ENCODE measurements around the gene DDX54. TPM values are rescaled to one million over a fixed set of nuclear protein-coding genes. Genes with fewer than 3 reads are reported as not detected.
"Not testable (repeated sequence)": the region's sequence is repeated elsewhere in the genome, so short reads cannot be mapped to it uniquely, and the experiment has no call there.

Gene DDX54
- total RNA-seq, 2 donors from 2014 or later, result 37.0 to 47.6 TPM

DNA sequence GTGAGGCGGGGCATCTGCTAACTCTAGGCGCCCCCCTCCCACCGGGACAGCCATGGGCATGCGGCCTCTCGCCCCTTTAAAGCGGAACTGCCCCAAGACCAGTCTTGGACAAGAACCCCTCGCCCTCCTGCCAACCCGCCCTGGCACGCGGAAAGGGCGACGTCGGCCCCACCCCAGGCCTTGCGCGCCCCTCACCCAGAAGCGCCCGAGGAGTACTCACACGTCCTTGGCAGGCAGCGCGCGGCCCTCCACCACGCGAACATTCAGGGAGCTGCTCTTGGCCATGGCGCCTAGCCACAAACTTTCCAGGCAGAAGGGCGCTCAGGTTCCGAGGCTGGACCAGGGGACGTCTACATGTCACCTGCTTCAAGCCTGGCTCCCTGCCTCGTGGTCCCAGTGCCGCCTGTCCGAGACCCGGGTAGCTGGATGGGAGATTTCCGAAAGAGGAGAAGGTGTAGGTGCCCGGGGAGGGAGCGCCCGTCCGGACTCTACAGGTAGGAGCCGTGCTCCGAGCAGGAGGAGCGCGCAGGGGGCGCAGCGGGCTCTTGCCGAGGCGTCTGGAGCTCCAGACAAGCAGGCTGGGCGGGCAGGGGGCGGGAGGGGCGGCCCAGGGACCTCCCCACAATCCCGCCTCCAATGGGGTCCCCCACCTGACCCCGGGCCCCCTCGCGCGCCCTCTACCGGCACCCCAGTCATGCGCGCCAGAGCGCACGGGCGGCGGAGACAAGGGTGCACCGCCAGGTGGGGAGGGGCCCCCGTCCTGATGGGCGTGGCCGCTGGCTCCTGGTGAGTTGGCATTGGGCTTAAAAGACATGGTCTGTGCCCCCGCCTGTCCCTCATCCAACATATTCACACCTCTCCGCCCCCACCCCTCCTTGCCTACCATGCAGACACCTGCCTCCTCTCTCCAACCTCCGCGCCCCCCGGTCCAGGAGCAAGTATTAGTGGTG, 49.8 kb downstream of the DDX54 start, which contains the start of gene RASAL1:
Gene RASAL1, minus strand, starts transcription at position 584 of the 950 bp plus-strand sequence. Its CDS starts 299 bp downstream, at position 285.
- DNase-seq (ENCODE audit: low spot score), result no peak

DNA sequence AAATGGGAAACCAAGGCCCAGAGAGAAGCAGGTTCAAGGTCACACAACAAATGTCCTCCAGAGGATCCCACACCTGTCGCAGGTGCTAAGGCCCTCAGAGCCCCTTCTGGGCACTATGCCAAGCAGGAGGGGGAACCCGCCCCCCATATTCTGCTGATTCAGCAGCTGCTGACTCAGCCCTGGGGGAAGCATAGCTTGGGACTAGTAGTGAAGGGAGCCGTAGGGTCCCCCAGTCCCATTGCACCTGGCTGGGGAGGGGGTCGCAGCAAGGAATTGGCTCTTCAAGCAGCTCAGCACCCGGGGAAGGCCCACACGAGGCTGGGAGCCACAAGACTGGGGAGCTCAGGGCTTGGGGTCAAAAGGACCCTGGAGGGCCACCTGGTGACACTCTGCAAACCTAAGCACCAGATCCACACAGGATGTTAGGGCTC, 50.7 kb downstream of the DDX54 start:
- intact Hi-C loops (cut with DNase I), result no loop called here
- no peak for DNase-seq (ENCODE audit: low spot score)

More for the DNA sequence above, 49.8 kb downstream of the DDX54 start, which contains the start of gene RASAL1:
- intact Hi-C loops (cut with DNase I), result no loop called here

DNA sequence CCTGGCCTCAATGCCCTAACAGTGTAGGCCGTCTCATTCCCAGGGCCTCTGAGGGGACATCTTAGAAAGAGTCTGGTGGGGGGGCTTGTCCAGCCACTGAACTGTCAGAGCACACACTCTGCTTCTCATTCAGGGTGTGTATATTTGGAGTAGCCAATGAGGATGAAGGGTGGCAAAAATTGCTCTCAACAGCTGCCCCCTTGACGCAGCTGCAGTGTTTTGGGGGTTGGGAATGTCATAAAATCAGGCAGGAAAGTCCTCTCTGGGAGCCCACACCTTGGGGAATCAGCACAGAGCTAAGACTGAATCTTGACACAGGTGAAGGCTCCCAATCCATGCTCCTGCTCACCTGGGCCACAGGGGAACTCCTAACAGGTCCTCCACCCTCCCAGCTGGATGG, 51.2 kb downstream of the DDX54 start:
- no peak for DNase-seq (ENCODE audit: low spot score)
- intact Hi-C loops (cut with DNase I), result no loop called here

DNA sequence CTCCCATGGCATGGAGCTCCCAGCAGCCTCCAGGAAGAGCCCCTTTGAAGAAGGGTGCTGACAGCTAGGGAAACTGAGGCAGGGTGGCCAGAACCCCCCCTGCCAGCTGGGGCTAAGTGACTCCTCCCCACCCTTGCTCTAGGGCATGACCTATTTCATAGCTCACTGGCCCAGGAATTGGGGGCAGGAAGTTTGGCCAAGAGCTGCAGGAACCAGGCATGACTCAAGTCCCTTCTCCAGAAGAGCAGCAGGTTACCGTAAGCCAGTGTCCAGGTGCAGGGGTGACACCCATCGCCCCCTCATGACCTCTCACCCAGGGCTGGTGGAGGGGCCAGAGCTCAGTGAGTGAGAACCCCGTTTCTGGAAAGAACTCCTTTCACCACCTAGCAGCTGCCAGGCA, 51.6 kb downstream of the DDX54 start:
- intact Hi-C loops (cut with DNase I), result no loop called here

DNA sequence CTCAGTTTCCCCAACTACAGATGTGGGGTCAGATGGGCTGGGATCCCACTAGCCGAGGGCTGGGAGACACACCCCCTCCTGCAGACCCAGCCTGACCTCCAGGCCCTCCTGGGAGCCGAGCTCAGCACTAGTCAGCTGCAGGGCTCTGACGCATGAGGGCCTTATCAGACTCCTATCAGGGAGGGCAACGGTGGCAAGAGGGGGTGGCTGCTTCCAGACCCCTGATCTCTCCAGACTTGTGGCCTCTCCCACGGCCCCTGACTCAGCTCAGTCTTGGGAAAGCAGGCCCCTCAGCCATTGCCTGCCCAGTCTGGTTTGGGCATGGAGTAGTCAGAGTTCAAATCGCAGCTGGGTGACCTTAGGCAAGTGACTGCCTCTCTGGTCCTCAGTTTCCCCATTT, 52.2 kb downstream of the DDX54 start:
- intact Hi-C loops (cut with DNase I), result no loop called here
- DNase-seq (ENCODE audit: low spot score), result no peak

More for the DNA sequence above, 51.6 kb downstream of the DDX54 start:
- DNase-seq (ENCODE audit: low spot score), result no peak

DNA sequence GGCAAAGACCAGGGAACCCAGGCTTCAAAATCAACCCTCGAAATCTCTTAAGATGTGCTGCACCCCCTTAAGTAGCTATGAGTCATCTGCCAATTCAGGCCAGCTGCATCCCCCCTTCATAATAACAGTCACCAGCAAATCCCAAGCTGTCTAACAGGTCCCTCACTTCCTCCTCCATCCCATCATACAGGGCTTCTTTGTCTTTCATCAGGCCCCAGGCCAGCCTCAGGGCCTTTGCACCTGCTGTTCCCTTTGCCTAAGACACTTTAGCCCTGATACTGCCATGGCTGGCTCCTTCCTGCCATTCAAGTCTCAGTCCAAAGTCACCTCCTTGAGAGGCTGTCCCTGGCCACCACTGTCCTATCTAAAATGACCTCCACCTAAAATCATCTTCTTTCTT, 53.7 kb downstream of the DDX54 start:
- intact Hi-C loops (cut with DNase I), result no loop called here
- no peak for DNase-seq (ENCODE audit: low spot score)

DNA sequence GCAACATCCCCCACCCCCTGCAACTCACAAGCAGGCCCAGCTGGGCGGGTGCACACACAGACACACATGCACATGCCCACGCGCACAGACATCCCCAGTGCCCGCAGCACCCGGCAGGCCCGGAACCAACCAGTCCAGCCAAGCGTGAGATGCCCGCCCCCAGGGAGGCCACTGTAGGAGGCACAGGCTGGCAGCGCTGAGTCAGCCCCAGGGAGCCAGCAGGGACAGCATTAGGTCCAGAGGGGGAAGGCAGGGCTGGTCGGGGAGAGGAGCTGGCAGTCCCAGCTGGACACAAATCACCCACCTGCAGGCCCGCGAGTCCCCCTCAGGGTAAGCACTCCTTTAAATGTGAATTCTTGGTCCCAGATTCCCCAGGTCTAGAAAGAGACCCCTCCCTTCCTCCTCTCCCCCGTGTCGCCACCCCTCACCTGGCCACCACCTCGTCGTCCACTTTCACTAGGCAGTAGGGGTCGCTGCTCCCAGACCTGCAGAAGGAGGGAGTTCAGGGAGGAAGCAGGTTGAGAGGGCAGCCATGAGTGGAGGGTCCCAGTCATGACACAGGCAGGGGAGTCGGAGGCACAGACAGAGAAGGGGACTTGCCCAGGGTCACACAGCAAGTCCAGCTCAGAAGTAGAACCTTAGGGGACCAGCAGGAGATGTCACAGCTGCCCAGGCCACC, 54.7 kb downstream of the DDX54 start:
- DNase-seq (ENCODE audit: low spot score), result no peak
- intact Hi-C loops (cut with DNase I), result no loop called here

DNA sequence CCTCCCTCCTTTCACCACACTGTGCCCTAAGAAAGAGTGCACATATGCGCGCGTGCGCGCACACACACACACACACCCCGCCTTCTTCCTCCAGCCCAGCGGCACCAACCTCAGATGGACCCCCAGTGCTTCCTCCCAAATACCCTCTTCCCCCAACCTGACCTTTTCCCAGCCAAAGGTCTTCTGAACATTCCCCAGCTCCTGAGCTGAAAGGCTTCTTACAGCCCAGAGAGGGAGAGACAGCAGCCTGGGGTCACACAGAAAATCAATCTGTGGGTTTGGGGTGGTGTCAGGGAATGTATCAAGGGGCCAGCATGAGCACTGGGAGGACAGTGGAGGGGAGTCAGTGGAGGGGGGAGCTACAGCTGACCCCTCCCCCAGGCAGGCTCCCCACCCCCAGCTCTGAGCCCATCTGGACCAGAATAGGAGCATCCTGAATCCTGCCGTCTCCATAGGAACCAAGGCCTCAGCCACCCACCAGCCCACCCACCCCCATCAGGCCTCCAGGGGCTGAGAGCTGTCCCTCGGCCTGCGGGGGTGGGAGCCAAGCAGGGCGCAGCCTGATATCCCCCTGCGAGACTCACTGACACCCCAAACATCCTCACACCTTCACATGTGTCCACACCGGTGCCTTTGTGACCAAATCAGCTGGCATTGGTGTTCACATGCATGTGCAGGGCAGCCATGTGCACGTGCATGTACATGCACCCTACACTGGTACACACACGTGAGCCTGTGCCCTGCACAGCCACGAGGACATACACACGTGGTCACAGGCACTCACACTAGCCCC, 55.4 kb downstream of the DDX54 start:
- DNase-seq (ENCODE audit: low spot score), result no peak
- intact Hi-C loops (cut with DNase I), result no loop called here

DNA sequence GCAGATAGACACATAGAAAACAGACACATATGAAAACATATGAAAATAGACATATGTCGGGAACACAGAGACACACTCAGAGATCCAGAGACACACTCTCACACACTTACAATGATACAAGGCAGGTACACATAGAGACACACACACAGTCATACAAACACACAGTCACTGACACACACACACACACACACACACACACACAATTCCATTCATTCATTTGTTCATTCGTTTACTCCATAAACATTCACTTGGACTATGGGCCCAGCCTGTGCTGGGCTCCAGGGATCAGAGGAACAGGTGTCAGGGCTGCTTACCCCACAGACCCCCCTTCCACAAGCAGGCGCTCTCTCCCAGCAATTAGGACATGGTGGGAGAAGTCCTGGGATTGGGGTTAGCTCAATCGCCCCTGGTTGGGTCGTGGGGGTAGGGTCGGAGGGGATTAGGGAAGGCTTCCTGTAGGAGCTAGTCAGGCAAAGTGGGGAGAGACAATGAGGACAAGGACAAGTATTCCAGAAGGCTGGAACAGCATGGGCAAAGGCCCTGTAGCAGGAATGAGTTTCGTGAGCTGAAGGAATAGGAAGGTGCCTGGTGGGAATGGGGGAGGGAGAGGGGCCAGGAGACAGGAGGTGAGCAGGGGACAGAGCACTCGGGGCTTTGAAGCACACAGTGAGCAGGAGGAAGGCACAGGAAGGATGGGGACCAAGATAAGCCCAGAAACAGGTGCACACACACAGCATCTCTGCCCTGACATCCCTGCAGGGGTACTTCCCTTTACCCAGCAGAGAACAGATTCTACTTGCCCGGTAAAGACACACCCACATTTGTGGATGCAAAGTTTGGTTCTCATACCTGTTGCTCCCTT, 56.2 kb downstream of the DDX54 start:
- intact Hi-C loops (cut with DNase I), result no loop called here
- DNase-seq (ENCODE audit: low spot score), result no peak

DNA sequence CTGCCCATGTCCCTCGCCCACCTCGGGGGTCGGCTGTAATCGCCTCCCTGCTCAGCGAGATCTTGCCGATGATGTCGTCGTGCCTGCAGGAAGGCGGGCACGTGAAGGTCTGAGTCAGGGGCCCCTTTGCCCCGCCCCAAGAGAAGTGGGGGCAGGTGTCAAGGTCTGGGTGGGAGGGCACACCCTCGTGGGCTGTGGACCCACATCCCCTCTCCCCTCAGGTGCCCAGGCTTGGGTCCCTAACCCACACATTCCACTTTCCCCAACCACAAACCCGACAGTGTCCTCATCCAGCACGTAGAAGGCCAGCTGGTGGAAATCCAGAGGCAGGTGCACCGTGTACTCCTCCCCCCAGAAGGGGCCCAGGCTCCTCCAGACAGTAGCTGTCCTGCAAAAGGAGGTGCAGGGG, 57.5 kb downstream of the DDX54 start:
- intact Hi-C loops (cut with DNase I), result no loop called here

DNA sequence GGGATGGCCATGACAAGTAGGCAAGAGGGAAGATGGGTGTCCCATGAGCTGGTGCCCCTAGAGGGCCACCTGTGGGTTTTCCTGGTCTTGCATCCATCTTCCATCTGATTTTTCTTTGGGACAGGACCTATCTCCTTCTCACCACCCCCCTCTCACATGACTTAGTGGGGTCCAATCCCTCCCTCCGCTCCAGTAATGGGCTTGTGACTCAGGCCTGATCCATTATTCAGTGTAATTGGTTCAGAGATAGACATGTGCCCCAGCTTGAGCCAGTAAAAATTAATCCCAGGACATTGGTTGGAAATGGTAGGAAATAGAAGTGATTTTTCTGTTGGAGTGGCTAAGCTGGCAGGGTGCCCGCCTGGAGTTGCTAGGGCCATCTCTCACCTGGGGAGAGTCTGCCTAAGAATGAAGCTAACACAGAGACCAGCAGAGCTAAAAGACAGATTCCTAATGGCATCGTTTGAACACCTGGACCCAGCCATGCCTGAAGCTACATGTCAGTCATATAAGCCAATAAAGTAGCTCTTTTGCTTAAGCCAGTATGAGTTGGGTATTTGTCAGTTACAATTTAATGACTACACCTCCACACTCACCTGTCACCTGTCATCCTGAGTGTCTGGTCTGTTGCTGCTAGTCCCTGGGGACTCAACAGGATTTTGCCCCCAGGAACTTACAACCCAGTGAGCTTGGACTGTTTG, 64.5 kb downstream of the DDX54 start:
- intact Hi-C loops (cut with DNase I), result no loop called here
- DNase-seq (ENCODE audit: low spot score), result no peak

More for the DNA sequence above, 57.5 kb downstream of the DDX54 start:
- no peak for DNase-seq (ENCODE audit: low spot score)

DNA sequence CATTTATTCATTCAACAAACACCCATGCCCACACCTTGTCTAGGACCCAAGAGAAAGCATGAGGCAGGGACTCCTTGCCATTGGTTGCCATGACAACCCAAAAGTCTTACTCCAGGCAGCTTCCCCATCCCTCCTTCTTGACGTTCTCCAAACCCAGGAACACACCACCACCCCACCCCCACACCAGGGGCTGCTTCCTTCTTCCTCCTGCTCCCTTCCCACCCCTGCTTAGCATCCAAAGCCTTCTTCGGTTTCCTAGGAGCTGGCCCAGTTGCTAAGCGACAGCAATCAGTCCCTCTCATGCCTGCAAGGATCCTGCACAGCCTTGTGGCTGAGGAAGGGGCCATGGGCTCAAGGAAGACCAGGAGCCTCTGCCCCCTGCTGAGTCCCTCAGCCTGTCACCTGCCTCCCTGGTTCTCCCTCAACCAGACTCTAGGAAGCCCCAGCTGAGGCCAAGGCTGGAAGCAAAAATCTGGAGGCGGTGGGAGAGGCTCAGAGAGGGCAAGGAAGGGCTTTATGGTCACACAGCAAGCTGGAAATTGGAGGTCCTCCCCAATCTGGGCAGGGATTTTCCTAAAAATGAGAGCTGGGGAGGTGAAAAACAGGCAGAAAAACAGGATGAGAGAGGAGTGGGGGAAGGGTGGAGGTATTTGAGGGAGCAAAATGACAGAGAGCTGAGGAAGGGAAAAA, 65.2 kb downstream of the DDX54 start:
- no peak for DNase-seq (ENCODE audit: low spot score)
- intact Hi-C loops (cut with DNase I), result no loop called here

DNA sequence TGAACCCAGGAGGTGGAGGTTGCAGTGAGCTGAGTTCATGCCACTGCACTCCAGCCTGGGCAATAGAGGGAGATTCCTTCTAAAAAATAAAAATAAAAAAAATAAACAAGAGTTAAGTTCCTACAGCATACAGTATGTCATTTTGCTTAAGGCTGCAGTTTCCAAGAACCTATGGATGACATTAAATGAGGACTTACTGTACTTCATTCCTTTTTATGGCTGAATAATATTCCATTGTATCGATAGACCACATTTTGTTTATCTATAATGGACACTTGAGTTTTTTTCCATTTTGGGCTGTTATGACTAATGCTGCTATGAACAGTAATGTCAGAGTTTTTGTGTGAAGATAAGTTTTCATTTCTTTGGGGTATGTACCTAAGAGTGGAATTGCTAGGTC, 67.1 kb downstream of the DDX54 start:
- intact Hi-C loops (cut with DNase I), result no loop called here

DNA sequence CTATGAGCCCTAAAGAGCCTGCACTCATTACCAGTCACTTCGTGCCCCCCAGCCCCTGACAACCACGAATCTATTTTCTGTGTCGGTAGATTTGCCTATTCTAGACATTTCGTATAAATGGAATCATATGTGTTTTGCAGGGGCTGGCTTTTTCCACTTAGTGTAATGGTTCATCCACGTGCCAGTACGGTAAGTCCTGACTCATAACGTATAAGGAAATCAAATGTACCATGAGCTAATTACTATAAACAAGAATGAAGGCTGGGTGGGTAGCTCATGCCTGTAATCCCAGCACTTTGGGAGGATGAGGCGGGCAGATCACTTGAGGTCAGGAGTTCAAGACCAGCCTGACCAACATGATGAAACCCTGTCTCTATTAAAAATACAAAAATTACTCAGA, 67.6 kb downstream of the DDX54 start:
- DNase-seq (ENCODE audit: low spot score); intact Hi-C loops (cut with DNase I): not testable (repeated sequence)

More for the DNA sequence above, 67.1 kb downstream of the DDX54 start:
- no peak for DNase-seq (ENCODE audit: low spot score)

DNA sequence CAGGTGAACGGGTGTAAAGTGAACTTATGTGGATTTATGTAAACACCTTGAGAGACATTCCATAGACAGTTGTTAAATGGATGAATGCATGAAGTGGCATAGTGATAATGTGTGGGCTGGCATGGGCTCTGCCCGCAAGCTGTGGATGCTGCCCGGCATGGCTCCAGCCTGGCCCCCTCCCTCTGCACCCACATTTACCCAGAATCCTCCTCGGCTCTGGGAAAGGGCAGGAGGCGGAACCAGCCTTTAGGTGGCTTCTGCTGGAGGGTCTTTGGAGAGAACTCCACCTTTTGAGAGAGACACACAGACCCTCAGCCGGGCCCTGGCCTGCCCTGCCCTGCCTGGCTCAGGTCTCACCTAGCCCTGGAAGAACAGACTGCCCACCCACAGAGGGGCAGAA, 68.4 kb downstream of the DDX54 start:
- intact Hi-C loops (cut with DNase I), result no loop called here

DNA sequence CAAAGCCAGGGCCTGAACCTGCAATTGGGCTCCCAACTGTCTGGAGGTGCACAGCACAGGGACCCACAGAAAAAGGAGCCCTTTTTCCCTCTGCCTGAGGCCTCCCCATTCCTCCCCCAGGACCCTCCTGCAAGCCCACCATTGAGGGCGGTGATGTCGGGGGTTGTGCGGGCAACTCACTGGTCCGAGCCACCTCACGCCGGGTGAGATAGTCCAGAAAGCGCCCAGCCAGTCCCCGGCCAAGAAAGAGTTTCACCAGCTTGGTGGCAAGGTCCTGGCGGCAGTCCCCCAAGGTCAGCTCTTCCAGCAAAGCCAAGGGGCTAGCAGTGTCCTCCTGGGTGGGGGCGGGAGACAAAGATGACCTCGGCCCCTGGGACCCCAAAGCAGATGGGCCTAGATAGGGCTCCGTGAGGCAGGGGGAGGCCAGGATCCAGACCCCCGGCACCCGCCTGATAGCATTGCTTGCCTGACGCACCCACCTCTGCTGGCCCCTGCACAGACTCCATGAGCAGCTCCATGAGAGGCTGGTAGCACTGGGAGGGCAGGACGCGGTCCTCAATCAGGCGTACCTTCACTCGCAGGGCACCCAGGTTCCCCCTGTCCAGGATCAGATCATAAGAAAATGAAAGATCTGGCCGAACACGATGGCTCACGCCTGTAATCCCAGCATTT, 69.7 kb downstream of the DDX54 start:
- intact Hi-C loops (cut with DNase I), result no loop called here
- DNase-seq (ENCODE audit: low spot score), result no peak

More for the DNA sequence above, 68.4 kb downstream of the DDX54 start:
- no peak for DNase-seq (ENCODE audit: low spot score)
